Mesothelial cell of epicardium (in vitro differentiated cells): ENCODE data around the gene RASSF10. TPM values are rescaled to one million over a fixed set of nuclear protein-coding genes. Genes with fewer than 3 reads are reported as not detected.

Source experiments
- DNase-seq, 2 experiments: peaks; one replicate each; pipeline ENCODE4 v3.0.0; 2021; ENCODE audit warnings: low spot score in 2 of 2; ENCODE audit not compliant: unreplicated experiment in 2 of 2
- H3K27ac Mint-ChIP-seq: 2 replicates; pipeline ENCODE4 v1.8.0; 2021; ENCODE audit warnings: mixed read lengths
- H3K27me3 Mint-ChIP-seq: 2 replicates; pipeline ENCODE4 v1.8.0; 2021; ENCODE audit warnings: low read depth, mixed read lengths
- H3K36me3 Mint-ChIP-seq: 2 replicates; pipeline ENCODE4 v1.8.0; 2021; ENCODE audit warnings: mixed read lengths
- H3K4me1 Mint-ChIP-seq: 2 replicates; pipeline ENCODE4 v1.8.0; 2021; ENCODE audit warnings: mixed read lengths
- H3K4me3 Mint-ChIP-seq: 2 replicates; pipeline ENCODE4 v1.8.0; 2021; ENCODE audit warnings: mild to moderate bottlenecking, moderate library complexity, mixed read lengths
- H3K9me3 Mint-ChIP-seq: 2 replicates; pipeline ENCODE4 v1.8.0; 2021; ENCODE audit warnings: mixed read lengths
- CTCF ChIP-seq: fragments of 200-600 bp; sonication (generic); IDR thresholded peaks from one replicate; pipeline ENCODE4 v1.5.0; 2021; ENCODE audit warnings: antibody characterized with exemption; ENCODE audit not compliant: unreplicated experiment
- total RNA-seq: library from RNA; stranded (reverse); gene quantifications from 3 replicates; pipeline ENCODE4 v1.2.1, GENCODE V29; 2021

RASSF10 gene
- total RNA-seq, 1 donor from 2014 or later: 0.09 TPM

GRCh38 chr11:12986194-12986898, 22.8 kb upstream of the RASSF10 start:
- no peak for TF ChIP-seq CTCF
- no peak for DNase-seq
- H3K9me3 Mint-ChIP-seq: no peaks in the 10 kb centered on the region
- H3K27ac Mint-ChIP-seq: no peak overlapping the region
- H3K36me3 Mint-ChIP-seq: no peaks in the 10 kb centered on the region
- H3K27me3 Mint-ChIP-seq: peaks cover 23% of the 10 kb centered on the region
- no peak overlapping the region for H3K4me3 Mint-ChIP-seq
- no peaks in the 10 kb centered on the region for H3K4me1 Mint-ChIP-seq

- Mint-ChIP-seq H3K4me1 (no peaks in the 10 kb centered on the region), H3K27ac (no peak overlapping the region), H3K4me3 (no peak overlapping the region), H3K27me3 (peaks cover 30% of the 10 kb centered on the region), H3K36me3 (no peaks in the 10 kb centered on the region), H3K9me3 (no peaks in the 10 kb centered on the region)
- no peak for DNase-seq
- no peak for TF ChIP-seq CTCF
Measured at GRCh38 chr11:12989428-12990161, 19.5 kb upstream of the RASSF10 start.

- Mint-ChIP-seq H3K4me1 (no peaks in the 10 kb centered on the region), H3K27ac (no peak overlapping the region), H3K27me3 (peaks cover 27% of the 10 kb centered on the region), H3K4me3 (no peak overlapping the region), H3K36me3 (no peaks in the 10 kb centered on the region), H3K9me3 (no peaks in the 10 kb centered on the region)
- TF ChIP-seq CTCF: no peak
- DNase-seq: no peak
Measured at GRCh38 chr11:12990162-12990480, 19.0 kb upstream of the RASSF10 start.

GRCh38 chr11:12991426-12991825, 17.7 kb upstream of the RASSF10 start:
- no peak for TF ChIP-seq CTCF
- Mint-ChIP-seq H3K27ac (no peak overlapping the region), H3K9me3 (peaks cover 6% of the 10 kb centered on the region), H3K4me1 (no peaks in the 10 kb centered on the region), H3K36me3 (no peaks in the 10 kb centered on the region), H3K4me3 (no peak overlapping the region), H3K27me3 (peaks cover 15% of the 10 kb centered on the region)
- no peak for DNase-seq

GRCh38 chr11:12993626-12994025, 15.5 kb upstream of the RASSF10 start:
- no peak overlapping the region for H3K27ac Mint-ChIP-seq
- H3K9me3 Mint-ChIP-seq: peaks cover 11% of the 10 kb centered on the region
- no peaks in the 10 kb centered on the region for H3K4me1 Mint-ChIP-seq
- no peak for TF ChIP-seq CTCF
- no peaks in the 10 kb centered on the region for H3K36me3 Mint-ChIP-seq
- peaks cover 15% of the 10 kb centered on the region for H3K27me3 Mint-ChIP-seq
- no peak for DNase-seq
- H3K4me3 Mint-ChIP-seq: no peak overlapping the region
